Mucosa of rectum (tissue), 2 donors: Measurements from ENCODE around the gene DTX4.

Experiments
- H3K27ac ChIP-seq, 2 donors: one replicate each; pipeline ENCODE4 v1.7.0; 2013; ENCODE audit warnings: inconsistent platforms in 2 of 2, low read depth in 2 of 2, low read length in 2 of 2
- H3K27me3 ChIP-seq, 2 donors: one replicate each; pipeline ENCODE4 v1.7.0; 2013; ENCODE audit warnings: low read length in 2 of 2; ENCODE audit not compliant: control insufficient read depth in 2 of 2, insufficient read depth in 2 of 2
- H3K36me3 ChIP-seq, 2 donors: one replicate each; pipeline ENCODE4 v1.7.0; 2013; ENCODE audit warnings: low read length in 2 of 2; ENCODE audit not compliant: control insufficient read depth in 2 of 2, insufficient read depth in 2 of 2
- H3K4me1 ChIP-seq, 2 donors: one replicate each; pipeline ENCODE4 v1.7.0; 2013; ENCODE audit warnings: low read length in 2 of 2, mild to moderate bottlenecking in 1 of 2; ENCODE audit not compliant: control insufficient read depth in 2 of 2, insufficient read depth in 2 of 2
- H3K4me3 ChIP-seq, 2 donors: one replicate each; pipeline ENCODE4 v1.7.0; 2013; ENCODE audit warnings: low read length in 2 of 2
- H3K9ac ChIP-seq, 2 donors: one replicate each; pipeline ENCODE4 v1.7.0; 2013; ENCODE audit warnings: low read length in 2 of 2, low read depth in 1 of 2, mild to moderate bottlenecking in 1 of 2
- H3K9me3 ChIP-seq, 2 donors: one replicate each; pipeline ENCODE4 v1.7.0; 2013; ENCODE audit warnings: low read length in 2 of 2; ENCODE audit not compliant: control insufficient read depth in 2 of 2
- donor health status: healthy.
- donor health status: Normal muscosa, but diverticular disease.

DTX4 gene

GRCh38 chr11:59216641-59217564 lies 45.0 kb downstream of the DTX4 start:
- Histone ChIP-seq H3K36me3 (no peaks in the 10 kb centered on the region), H3K9ac (peak overlapping the region in 1 of 2 donors; percentile 19), H3K27ac (peak overlapping the region; percentile 19 to 66), H3K27me3 (no peaks in the 10 kb centered on the region), H3K4me3 (peak overlapping the region in 1 of 2 donors; percentile 11), H3K4me1 (peaks cover under 1 to 9% of the 10 kb centered on the region in 2 donors), H3K9me3 (no peaks in the 10 kb centered on the region)

GRCh38 chr11:59218319-59218718 lies 46.4 kb downstream of the DTX4 start:
- H3K9ac ChIP-seq: no peak overlapping the region
- H3K9me3 ChIP-seq: no peaks in the 10 kb centered on the region
- no peak overlapping the region for H3K4me3 ChIP-seq
- H3K36me3 ChIP-seq: no peaks in the 10 kb centered on the region
- peaks cover 3 to 10% of the 10 kb centered on the region in 2 donors for H3K4me1 ChIP-seq
- no peaks in the 10 kb centered on the region for H3K27me3 ChIP-seq
- H3K27ac ChIP-seq: peak overlapping the region; percentile 30 to 44

- Histone ChIP-seq H3K9ac (no peak overlapping the region), H3K36me3 (no peaks in the 10 kb centered on the region), H3K9me3 (no peaks in the 10 kb centered on the region), H3K27me3 (no peaks in the 10 kb centered on the region), H3K27ac (no peak overlapping the region), H3K4me3 (no peak overlapping the region), H3K4me1 (peaks cover 3 to 10% of the 10 kb centered on the region in 2 donors)
These were observed 47.0 kb downstream of the DTX4 start for GRCh38 chr11:59218893-59219292.

- Histone ChIP-seq H3K4me1 (peaks cover 6 to 13% of the 10 kb centered on the region in 2 donors), H3K36me3 (no peaks in the 10 kb centered on the region), H3K9ac (no peak overlapping the region), H3K27me3 (no peaks in the 10 kb centered on the region), H3K4me3 (no peak overlapping the region), H3K27ac (no peak overlapping the region), H3K9me3 (no peaks in the 10 kb centered on the region)
These were observed 47.9 kb downstream of the DTX4 start for GRCh38 chr11:59219836-59220235.

GRCh38 chr11:59221441-59221840 lies 49.5 kb downstream of the DTX4 start:
- Histone ChIP-seq H3K27ac (peak overlapping the region in 1 of 2 donors; percentile 13), H3K9me3 (no peaks in the 10 kb centered on the region), H3K4me3 (no peak overlapping the region), H3K9ac (no peak overlapping the region), H3K4me1 (peaks cover 6 to 13% of the 10 kb centered on the region in 2 donors), H3K36me3 (no peaks in the 10 kb centered on the region), H3K27me3 (peaks cover 0 to 2% of the 10 kb centered on the region in 2 donors)

GRCh38 chr11:59222464-59223060 lies 50.6 kb downstream of the DTX4 start:
- Histone ChIP-seq H3K4me3 (no peak overlapping the region), H3K9me3 (no peaks in the 10 kb centered on the region), H3K27me3 (peaks cover 0 to 2% of the 10 kb centered on the region in 2 donors), H3K36me3 (no peaks in the 10 kb centered on the region), H3K27ac (peak overlapping the region; percentile 19 to 59), H3K4me1 (peaks cover 6 to 8% of the 10 kb centered on the region in 2 donors), H3K9ac (no peak overlapping the region)

GRCh38 chr11:59223177-59223576 lies 51.2 kb downstream of the DTX4 start:
- Histone ChIP-seq H3K27ac (peak overlapping the region in 1 of 2 donors; percentile 78), H3K9me3 (no peaks in the 10 kb centered on the region), H3K4me1 (peaks cover 6 to 8% of the 10 kb centered on the region in 2 donors), H3K4me3 (no peak overlapping the region), H3K36me3 (no peaks in the 10 kb centered on the region), H3K9ac (no peak overlapping the region), H3K27me3 (peaks cover 0 to 2% of the 10 kb centered on the region in 2 donors)

- peaks cover 6 to 8% of the 10 kb centered on the region in 2 donors for H3K4me1 ChIP-seq
- H3K9ac ChIP-seq: no peak overlapping the region
- H3K27me3 ChIP-seq: peaks cover 0 to 2% of the 10 kb centered on the region in 2 donors
- H3K27ac ChIP-seq: peak overlapping the region; percentile 34 to 78
- no peak overlapping the region for H3K4me3 ChIP-seq
- no peaks in the 10 kb centered on the region for H3K36me3 ChIP-seq
- H3K9me3 ChIP-seq: no peaks in the 10 kb centered on the region
These were observed 51.7 kb downstream of the DTX4 start for GRCh38 chr11:59223611-59224010.

GRCh38 chr11:59224351-59224928 lies 52.5 kb downstream of the DTX4 start:
- H3K4me1 ChIP-seq: peaks cover 6 to 8% of the 10 kb centered on the region in 2 donors
- H3K9ac ChIP-seq: no peak overlapping the region
- H3K27ac ChIP-seq: peak overlapping the region; percentile 54 to 78
- no peak overlapping the region for H3K4me3 ChIP-seq
- H3K9me3 ChIP-seq: no peaks in the 10 kb centered on the region
- peaks cover 0 to 2% of the 10 kb centered on the region in 2 donors for H3K27me3 ChIP-seq
- H3K36me3 ChIP-seq: no peaks in the 10 kb centered on the region

GRCh38 chr11:59225017-59225416 lies 53.1 kb downstream of the DTX4 start:
- H3K9ac ChIP-seq: no peak overlapping the region
- peak overlapping the region; percentile 54 to 78 for H3K27ac ChIP-seq
- peaks cover 0 to 2% of the 10 kb centered on the region in 2 donors for H3K27me3 ChIP-seq

More at GRCh38 chr11:59225017-59225416, 53.1 kb downstream of the DTX4 start:
- no peak overlapping the region for H3K4me3 ChIP-seq
- H3K9me3 ChIP-seq: no peaks in the 10 kb centered on the region
- peaks cover 6% of the 10 kb centered on the region in 2 donors for H3K4me1 ChIP-seq
- no peaks in the 10 kb centered on the region for H3K36me3 ChIP-seq
